Activated CD8-positive, alpha-beta memory T cell treated with anti-CD3 and anti-CD28 coated beads, Interleukin-2, amount 50 U/mL, for 24 hours (primary cell): ENCODE measurements around the gene RNF145.

Experiments
- DNase-seq: peaks from one replicate; pipeline ENCODE4 v3.0.0-alpha.2; 2020; ENCODE audit errors: extremely low read depth

RNF145 gene

GRCh38 chr5:159112436-159112835 lies 96.9 kb downstream of the RNF145 start:
- DNase-seq = no peak
